WTC11 (cell line): ENCODE data around the gene HRG. TPM values are rescaled to one million over a fixed set of nuclear protein-coding genes. Genes with fewer than 3 reads are reported as not detected.
"Not testable (repeated sequence)": the region's sequence is repeated elsewhere in the genome, so short reads cannot be mapped to it uniquely, and the experiment has no call there.

ENCODE experiments used
- ATAC-seq: fragments of 200-7000 bp; cut with Tn5 transposase; 2 replicates; pipeline ENCODE4 v1.10.0; 2021; ENCODE audit warnings: mild to moderate bottlenecking, moderate library complexity
- CTCF ChIA-PET: fragments of 300-600 bp; sonication (Branson Sonifier 250); formaldehyde crosslinking; loops from one replicate; lab custom pipeline; 2021; ENCODE audit warnings: antibody characterized with exemption; lab: Charles Lee
- POLR2A ChIA-PET: fragments of 350-600 bp; sonication (Branson Sonifier 250); formaldehyde crosslinking; loops from one replicate; lab custom pipeline; 2021; ENCODE audit warnings: antibody characterized with exemption; lab: Charles Lee
- DNase-seq: peaks from one replicate; pipeline ENCODE4 v3.0.0; 2021; ENCODE audit warnings: low spot score
- H3K27ac Mint-ChIP-seq: 2 replicates; pipeline ENCODE4 v1.8.0; 2021; ENCODE audit warnings: mixed read lengths
- H3K27me3 Mint-ChIP-seq: 2 replicates; pipeline ENCODE4 v1.8.0; 2021; ENCODE audit warnings: low read depth, mild to moderate bottlenecking, moderate library complexity, mixed read lengths
- H3K36me3 Mint-ChIP-seq: 2 replicates; pipeline ENCODE4 v1.8.0; 2021; ENCODE audit warnings: mixed read lengths
- H3K4me1 Mint-ChIP-seq: 2 replicates; pipeline ENCODE4 v1.8.0; 2022; ENCODE audit warnings: mixed read lengths
- H3K4me3 Mint-ChIP-seq: 2 replicates; pipeline ENCODE4 v1.8.0; 2021; ENCODE audit warnings: mild to moderate bottlenecking, moderate library complexity, mixed read lengths
- H3K9me3 Mint-ChIP-seq: 2 replicates; pipeline ENCODE4 v1.8.0; 2021; ENCODE audit warnings: mixed read lengths
- AR ChIP-seq: fragments of 250-450 bp; sonication (Bioruptor Pico); IDR thresholded peaks from 2 replicates; pipeline ENCODE4 v1.9.0; 2021; ENCODE audit warnings: mild to moderate bottlenecking
- ATF3 ChIP-seq: sonication (generic); formaldehyde crosslinking; conservative IDR thresholded peaks from 2 replicates; pipeline ENCODE4 v1.8.1; 2022; ENCODE audit warnings: mild to moderate bottlenecking, missing genetic modification reagents
- E2F1 ChIP-seq: sonication (generic); formaldehyde crosslinking; IDR thresholded peaks from 2 replicates; pipeline ENCODE4 v1.8.0; 2022; ENCODE audit warnings: mild to moderate bottlenecking, missing genetic modification reagents
- E2F5 ChIP-seq: sonication (generic); formaldehyde crosslinking; IDR thresholded peaks from 2 replicates; pipeline ENCODE4 v1.8.1; 2022; ENCODE audit warnings: mild to moderate bottlenecking, moderate library complexity, missing genetic modification reagents
- ETV6 ChIP-seq: sonication (generic); formaldehyde crosslinking; IDR thresholded peaks from 2 replicates; pipeline ENCODE4 v1.8.1; 2022; ENCODE audit warnings: mild to moderate bottlenecking, missing genetic modification reagents
- JAZF1 ChIP-seq: fragments of 250-450 bp; sonication (Bioruptor Pico); IDR thresholded peaks from 2 replicates; pipeline ENCODE4 v1.9.0; 2021; ENCODE audit warnings: moderate library complexity, mild to moderate bottlenecking, inconsistent platforms
- KAT7 ChIP-seq: sonication (generic); formaldehyde crosslinking; IDR thresholded peaks from 2 replicates; pipeline ENCODE4 v1.8.1; 2023; ENCODE audit warnings: missing genetic modification reagents, mild to moderate bottlenecking, borderline replicate concordance
- MXD4 ChIP-seq: fragments of 250-450 bp; sonication (Bioruptor Pico); IDR thresholded peaks from 2 replicates; pipeline ENCODE4 v1.8.0; 2021; ENCODE audit warnings: mild to moderate bottlenecking, moderate library complexity, borderline replicate concordance
- PRRX2 ChIP-seq: fragments of 250-450 bp; sonication (Bioruptor Pico); IDR thresholded peaks from 2 replicates; pipeline ENCODE4 v1.8.0; 2021; ENCODE audit warnings: mild to moderate bottlenecking
- TCF7 ChIP-seq: sonication (generic); formaldehyde crosslinking; IDR thresholded peaks from 2 replicates; pipeline ENCODE4 v1.8.0; 2022; ENCODE audit warnings: mild to moderate bottlenecking, low read depth, missing genetic modification reagents, moderate library complexity
- TEAD4 ChIP-seq: sonication (generic); formaldehyde crosslinking; IDR thresholded peaks from 2 replicates; pipeline ENCODE4 v1.8.0; 2022; ENCODE audit warnings: mild to moderate bottlenecking, missing genetic modification reagents
- USF2 ChIP-seq: sonication (generic); formaldehyde crosslinking; IDR thresholded peaks from 2 replicates; pipeline ENCODE4 v1.8.1; 2023; ENCODE audit warnings: mild to moderate bottlenecking, missing genetic modification reagents, moderate library complexity
- ZBTB43 ChIP-seq: sonication (generic); formaldehyde crosslinking; IDR thresholded peaks from 2 replicates; pipeline ENCODE4 v1.8.1; 2023; ENCODE audit warnings: mild to moderate bottlenecking, missing genetic modification reagents
- ZNF317 ChIP-seq: sonication (generic); formaldehyde crosslinking; IDR thresholded peaks from 2 replicates; pipeline ENCODE4 v1.8.1; 2023; ENCODE audit warnings: low read depth, mild to moderate bottlenecking, moderate library complexity, missing genetic modification reagents, borderline replicate concordance
- total RNA-seq: library from RNA; stranded (reverse); gene quantifications from 3 replicates; pipeline ENCODE4 v1.2.3, GENCODE V29; 2021

The HRG gene
- total RNA-seq, 1 experiment from 2014 or later = 0.24 TPM

GRCh38 chr3:186700267-186700666, 34.5 kb downstream of the HRG start:
- Mint-ChIP-seq H3K4me3 (no peak overlapping the region), H3K27ac (no peak overlapping the region), H3K36me3 (no peaks in the 10 kb centered on the region), H3K4me1 (peaks cover 15% of the 10 kb centered on the region), H3K9me3 (no peaks in the 10 kb centered on the region), H3K27me3 (no peaks in the 10 kb centered on the region)
- ChIA-PET CTCF (interaction anchor here (0.9 kb wide), 1 partner anchor 84 kb away, joined by 3 read pairs; no protein-coding TSS in a partner anchor), POLR2A (no interaction called here)
- TF ChIP-seq PRRX2 (CRISPR knock-in tag) (no peak), E2F1 (CRISPR knock-in tag) (no peak), MXD4 (CRISPR knock-in tag) (no peak), TCF7 (no peak), KAT7 (CRISPR knock-in tag) (no peak), ATF3 (no peak), JAZF1 (CRISPR knock-in tag) (no peak), TEAD4 (CRISPR knock-in tag) (no peak), E2F5 (no peak), ZNF317 (no peak), ZBTB43 (CRISPR knock-in tag) (no peak), ETV6 (CRISPR knock-in tag) (no peak), USF2 (CRISPR knock-in tag) (no peak), AR (CRISPR knock-in tag) (no peak)
- no peak for DNase-seq
- no peak for ATAC-seq

- H3K27ac Mint-ChIP-seq, CTCF ChIA-PET, ATAC-seq, H3K27me3 Mint-ChIP-seq, H3K36me3 Mint-ChIP-seq, H3K9me3 Mint-ChIP-seq, DNase-seq, H3K4me3 Mint-ChIP-seq, POLR2A ChIA-PET: not testable (repeated sequence)
- H3K4me1 Mint-ChIP-seq = peaks cover 15% of the 10 kb centered on the region
Measured at GRCh38 chr3:186702451-186702850, 36.6 kb downstream of the HRG start.
